ENCODE data around the gene SH2D7.

GRCh38 chr15:78147566-78147965 is 55.2 kb downstream of the SH2D7 start:
- no peak for TF ChIP-seq CTCF (IDR thresholded peaks at IDR 0.05)
- no peak for TF ChIP-seq ZFX (IDR thresholded peaks at IDR 0.05; ENCODE audit: borderline replicate concordance)
